GM23338 (cell line): ENCODE measurements around the gene GRK5. TPM values are rescaled to one million over a fixed set of nuclear protein-coding genes. Genes with fewer than 3 reads are reported as not detected.

Source experiments
- ATAC-seq: fragments of 200-7000 bp; cut with Tn5 transposase; 3 replicates; pipeline ENCODE4 v1.9.1; 2020
- DNase-seq: peaks from one replicate; pipeline ENCODE4 v3.0.0-alpha.2; 2015; ENCODE audit warnings: low spot score
- H2AFZ ChIP-seq: fragments of 200-600 bp; sonication (generic); 2 replicates; pipeline ENCODE4 v1.8.0; 2016; ENCODE audit warnings: antibody characterized with exemption, mild to moderate bottlenecking, moderate library complexity
- H3F3A ChIP-seq: fragments of 200-600 bp; sonication (generic); replicated peaks from 2 replicates; pipeline ENCODE4 v1.8.0; 2017; ENCODE audit warnings: antibody characterized with exemption, mixed run types, low read depth
- H3K27ac ChIP-seq: fragments of 200-600 bp; sonication (generic); 2 replicates; pipeline ENCODE4 v1.6.1; 2016; ENCODE audit warnings: low read depth
- H3K27me3 ChIP-seq: fragments of 200-600 bp; sonication (generic); 2 replicates; pipeline ENCODE4 v1.8.0; 2016; ENCODE audit warnings: mild to moderate bottlenecking, mixed run types, moderate library complexity; ENCODE audit not compliant: insufficient read depth
- H3K36me3 ChIP-seq: fragments of 200-600 bp; sonication (generic); 2 replicates; pipeline ENCODE4 v1.8.0; 2016; ENCODE audit warnings: mild to moderate bottlenecking; ENCODE audit not compliant: insufficient read depth
- H3K4me1 ChIP-seq: fragments of 200-600 bp; sonication (generic); 2 replicates; pipeline ENCODE4 v1.8.0; 2016; ENCODE audit warnings: mild to moderate bottlenecking, moderate library complexity; ENCODE audit not compliant: insufficient read depth
- H3K4me2 ChIP-seq: fragments of 200-600 bp; sonication (generic); 2 replicates; pipeline ENCODE4 v1.7.1; 2017; ENCODE audit warnings: mixed run types
- H3K4me3 ChIP-seq: fragments of 200-600 bp; sonication (generic); 2 replicates; pipeline ENCODE4 v1.6.1; 2016; ENCODE audit warnings: mixed run types
- H3K79me2 ChIP-seq: fragments of 200-600 bp; sonication (generic); replicated peaks from 2 replicates; pipeline ENCODE4 v1.8.0; 2017; ENCODE audit warnings: mild to moderate bottlenecking; ENCODE audit not compliant: insufficient read depth
- H3K9me2 ChIP-seq: fragments of 200-600 bp; sonication (generic); 2 replicates; pipeline ENCODE4 v1.8.0; 2017; ENCODE audit not compliant: insufficient read depth
- H4K20me1 ChIP-seq: fragments of 200-600 bp; sonication (generic); replicated peaks from 2 replicates; pipeline ENCODE4 v1.8.0; 2017; ENCODE audit warnings: mild to moderate bottlenecking; ENCODE audit not compliant: insufficient read depth
- H3K27ac Mint-ChIP-seq: 2 replicates; pipeline ENCODE4 v1.8.0; 2020; ENCODE audit warnings: inconsistent platforms, mild to moderate bottlenecking, moderate library complexity, mixed read lengths
- H3K27me3 Mint-ChIP-seq: 3 replicates; pipeline ENCODE4 v1.8.0; 2022; ENCODE audit warnings: low read depth, mild to moderate bottlenecking, moderate library complexity, mixed read lengths, inconsistent platforms; ENCODE audit not compliant: insufficient read depth, poor library complexity
- H3K36me3 Mint-ChIP-seq: 3 replicates; pipeline ENCODE4 v1.8.0; 2021; ENCODE audit warnings: low read depth, mild to moderate bottlenecking, inconsistent platforms, moderate library complexity, mixed read lengths
- H3K4me1 Mint-ChIP-seq: 3 replicates; pipeline ENCODE4 v1.8.0; 2020; ENCODE audit warnings: mild to moderate bottlenecking, inconsistent platforms, mixed read lengths
- H3K4me3 Mint-ChIP-seq: 3 replicates; pipeline ENCODE4 v1.8.0; 2021; ENCODE audit warnings: moderate library complexity, mild to moderate bottlenecking, inconsistent platforms, mixed read lengths
- H3K9me3 Mint-ChIP-seq: 3 replicates; pipeline ENCODE4 v1.8.0; 2020; ENCODE audit warnings: moderate library complexity, mild to moderate bottlenecking, inconsistent platforms, mixed read lengths
- CREB1 ChIP-seq: fragments of 250-450 bp; sonication (Bioruptor Pico); IDR thresholded peaks from 2 replicates; pipeline ENCODE4 v1.5.0; 2020; ENCODE audit warnings: low read depth, mild to moderate bottlenecking, moderate library complexity
- CTCF ChIP-seq, 2 experiments: fragments of 200-600 bp in 1 of 2; sonication (generic) in 1 of 2; conservative IDR thresholded peaks; 2 replicates each; pipeline versions ENCODE4 v1.5.1 to v1.6.1; 2016 to 2017; ENCODE audit warnings: antibody characterized with exemption in 2 of 2, low read depth in 2 of 2, mild to moderate bottlenecking in 2 of 2, moderate library complexity in 1 of 2
- ETS1 ChIP-seq: IDR thresholded peaks from 2 replicates; pipeline ENCODE4 v1.6.1; 2016; ENCODE audit warnings: antibody characterized with exemption
- EZH2 ChIP-seq: fragments of 200-600 bp; sonication (generic); IDR thresholded peaks from one replicate; pipeline ENCODE4 v1.8.0; 2017; ENCODE audit warnings: antibody characterized with exemption, mild to moderate bottlenecking, low read depth; ENCODE audit not compliant: unreplicated experiment
- EZH2phosphoT487 ChIP-seq: fragments of 200-600 bp; sonication (generic); IDR thresholded peaks from one replicate; pipeline ENCODE4 v1.8.1; 2018; ENCODE audit warnings: antibody characterized with exemption; ENCODE audit not compliant: unreplicated experiment
- JUNB ChIP-seq: IDR thresholded peaks from one replicate; pipeline ENCODE4 v1.6.1; 2016; ENCODE audit warnings: antibody characterized with exemption; ENCODE audit not compliant: unreplicated experiment
- NANOG ChIP-seq: IDR thresholded peaks from 2 replicates; pipeline ENCODE4 v1.6.1; 2016; ENCODE audit warnings: antibody characterized with exemption, borderline replicate concordance
- POLR2AphosphoS5 ChIP-seq: IDR thresholded peaks from 2 replicates; pipeline ENCODE4 v1.6.1; 2016; ENCODE audit warnings: antibody characterized with exemption, low read depth
- REST ChIP-seq: IDR thresholded peaks from one replicate; pipeline ENCODE4 v1.6.1; 2018; ENCODE audit warnings: antibody characterized with exemption; ENCODE audit not compliant: unreplicated experiment
- STAT1 ChIP-seq: IDR thresholded peaks from one replicate; pipeline ENCODE4 v1.6.1; 2016; ENCODE audit warnings: antibody characterized with exemption; ENCODE audit not compliant: unreplicated experiment
- ZNF114 ChIP-seq: fragments of 250-450 bp; sonication (Bioruptor Pico); IDR thresholded peaks from 2 replicates; pipeline ENCODE4 v1.5.0; 2020; ENCODE audit warnings: mild to moderate bottlenecking, moderate library complexity
- ZNF331 ChIP-seq: fragments of 250-450 bp; sonication (Bioruptor Pico); IDR thresholded peaks from 2 replicates; pipeline ENCODE4 v1.5.0; 2020; ENCODE audit warnings: low read depth, mild to moderate bottlenecking, moderate library complexity
- ZNF462 ChIP-seq: fragments of 250-450 bp; sonication (Bioruptor Pico); IDR thresholded peaks from 2 replicates; pipeline ENCODE4 v1.5.0; 2020; ENCODE audit warnings: mild to moderate bottlenecking, moderate library complexity
- polyA plus RNA-seq: library from polyadenylated mRNA; unstranded; fragments of >200 nt; fragmentation: Nextera tagmentation; extraction: Ambion mirVana; gene quantifications from 2 replicates; pipeline ENCODE4 v1.2.1, GENCODE V29; 2016
- total RNA-seq: library from RNA; depleted of rRNA; stranded (reverse); fragments of >200 nt; shearing (Covaris generic); gene quantifications from 2 replicates; pipeline ENCODE4 v1.2.3, GENCODE V29; 2014

GRK5 gene
- total and polyA plus RNA-seq, 2 experiments from 2014 or later = 0.53 to 2.0 TPM

GRCh38 chr10:119309423-119309770, 102.0 kb downstream of the GRK5 start:
- Mint-ChIP-seq H3K27ac (no peak overlapping the region), H3K27me3 (peaks cover 6% of the 10 kb centered on the region), H3K36me3 (no peaks in the 10 kb centered on the region; the same call in 2 of the 3 replicates), H3K4me1 (no peaks in the 10 kb centered on the region), H3K9me3 (no peaks in the 10 kb centered on the region), H3K4me3 (no peak overlapping the region)
- Histone ChIP-seq H3K4me3 (no peak overlapping the region), H3K27me3 (no peaks in the 10 kb centered on the region), H3K4me1 (no peaks in the 10 kb centered on the region), H3K36me3 (no peaks in the 10 kb centered on the region), H3K4me2 (no peak overlapping the region), H3K79me2 (no peaks in the 10 kb centered on the region), H3K27ac (no peak overlapping the region), H4K20me1 (no peaks in the 10 kb centered on the region), H3K9me2 (no peaks in the 10 kb centered on the region), H2AFZ (no peak overlapping the region), H3F3A (no peaks in the 10 kb centered on the region)
- DNase-seq (no peak), ATAC-seq (no peak)
- TF ChIP-seq JUNB (no peak), EZH2phosphoT487 (no peak), ZNF114 (CRISPR knock-in tag) (no peak), NANOG (no peak), ETS1 (no peak), EZH2 (no peak), ZNF331 (CRISPR knock-in tag) (no peak), CTCF (conservative IDR thresholded peaks at IDR 0.05; ENCODE audit: low read depth in 2 of 2) (no peak), CREB1 (no peak), POLR2AphosphoS5 (no peak), ZNF462 (CRISPR knock-in tag) (no peak), REST (no peak), STAT1 (no peak)
